ENCODE data around the gene AK5.

- TF ChIP-seq TAF1 (IDR thresholded peaks at IDR 0.05; ENCODE audit: borderline replicate concordance, insufficient read depth, low read length) (no peak), POLR2AphosphoS5 (IDR thresholded peaks at IDR 0.05; ENCODE audit: low read depth, low read length) (no peak), SIN3A (IDR thresholded peaks at IDR 0.05; ENCODE audit: borderline replicate concordance, insufficient read depth, low read length) (no peak), FOXP2 (optimal IDR thresholded peaks at IDR 0.05; ENCODE audit: borderline replicate concordance, extremely low read depth, extremely low read length, insufficient read depth) (no peak), REST (IDR thresholded peaks at IDR 0.05; ENCODE audit: insufficient read depth in 1 of 2, low read depth in 2 of 2, low read length in 2 of 2) (no peak)
Observed at GRCh38 chr1:77283701-77284425, 2.0 kb downstream of the AK5 start.
